HuH-7 (cell line): ENCODE results near the gene HEATR9.
"Not testable (repeated sequence)": the region's sequence is repeated elsewhere in the genome, so short reads cannot be mapped to it uniquely, and the experiment has no call there.

ENCODE experiments used
- DNase-seq: peaks from one replicate; pipeline ENCODE4 v3.0.0; 2011; ENCODE audit warnings: low spot score

Gene HEATR9, protein sequence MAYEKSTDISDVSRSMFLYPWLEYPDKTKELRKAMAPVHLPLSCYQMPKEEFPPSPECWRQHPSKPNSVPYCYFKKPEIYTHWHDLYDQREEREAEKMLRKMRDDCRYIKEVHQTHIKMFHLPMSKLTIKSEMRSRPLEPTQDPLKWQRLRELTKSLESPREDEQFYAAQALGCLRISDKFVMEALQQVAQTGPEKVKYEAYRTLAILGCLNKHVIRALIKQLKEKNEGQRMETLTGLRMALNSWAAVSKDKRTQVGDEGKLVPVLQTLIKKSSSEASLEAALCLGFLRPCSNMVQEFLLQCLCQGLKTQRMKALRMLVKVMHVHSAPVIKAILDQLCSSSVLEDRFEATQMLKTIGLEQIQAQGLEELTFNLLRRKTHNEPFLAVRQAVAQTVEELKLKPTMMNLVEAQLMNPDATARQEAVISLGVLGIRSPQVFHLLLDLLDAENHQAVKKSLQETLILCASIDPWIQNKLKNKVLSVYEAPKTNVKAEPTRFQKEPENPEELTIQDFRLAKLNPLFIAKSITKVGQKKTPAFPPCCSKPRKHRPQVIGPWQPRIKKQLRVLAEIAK

DNA sequence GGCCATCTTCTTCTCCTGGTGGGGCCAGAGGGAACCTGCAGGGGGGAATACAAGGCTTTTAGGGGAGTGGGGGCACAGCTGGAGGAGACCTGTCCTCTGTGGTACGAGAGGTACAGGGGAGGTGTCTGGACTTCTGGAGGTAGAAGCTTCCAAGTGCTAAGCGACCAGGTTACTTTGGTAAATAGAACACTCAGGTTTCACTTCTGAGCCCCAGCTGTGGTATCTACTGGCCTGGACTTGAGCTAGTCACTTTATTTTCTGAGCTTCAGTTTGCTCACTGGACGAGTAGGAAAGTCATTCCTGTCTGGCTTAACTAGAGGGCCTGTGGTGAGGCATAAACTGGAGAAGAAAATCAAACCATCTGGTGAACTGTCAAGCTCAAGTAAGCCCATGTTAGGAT is at the start of gene HEATR9:
TSS of gene HEATR9 (minus strand) at position 155 of the 400 bp plus-strand sequence. CDS start at position 6, 149 bp downstream.
- no peak for DNase-seq

DNA sequence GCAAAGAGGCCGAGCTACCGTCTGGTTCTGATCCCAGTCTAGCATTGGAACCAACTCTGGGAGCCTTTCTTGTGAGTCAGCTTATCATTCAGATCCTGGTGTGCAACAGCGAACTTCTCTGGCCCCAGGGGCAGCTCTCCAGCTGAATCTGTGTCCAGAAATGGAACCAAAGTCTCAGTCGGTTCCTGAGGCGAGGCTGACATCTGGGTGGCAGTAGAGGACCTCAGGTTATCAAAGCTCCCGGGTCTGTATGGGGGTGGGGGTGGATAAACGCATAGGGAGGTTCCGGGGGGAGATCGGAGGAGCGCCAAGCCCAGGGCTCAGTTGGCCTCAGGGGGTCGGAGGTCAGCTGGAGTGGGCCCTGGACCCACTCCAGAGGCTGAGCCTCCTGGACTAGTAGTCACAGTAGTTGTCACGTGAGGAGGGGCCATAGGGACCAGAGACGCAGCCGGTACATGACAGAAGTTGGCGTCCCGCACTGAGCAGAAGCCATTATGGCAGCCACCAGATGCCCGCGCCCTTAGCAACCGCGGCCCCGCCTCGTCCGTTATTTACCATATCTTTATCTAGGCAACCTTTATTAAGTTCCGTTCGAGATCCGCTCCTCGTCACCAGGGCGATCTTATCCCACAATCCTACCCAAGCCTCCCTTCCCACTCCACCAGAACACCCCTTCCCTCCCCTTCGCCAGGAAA is 49.0 kb upstream of the HEATR9 start:
- no peak for DNase-seq

- DNase-seq = no peak
Observed at GRCh38 chr17:35915153-35915964, 46.7 kb upstream of the HEATR9 start.

DNA sequence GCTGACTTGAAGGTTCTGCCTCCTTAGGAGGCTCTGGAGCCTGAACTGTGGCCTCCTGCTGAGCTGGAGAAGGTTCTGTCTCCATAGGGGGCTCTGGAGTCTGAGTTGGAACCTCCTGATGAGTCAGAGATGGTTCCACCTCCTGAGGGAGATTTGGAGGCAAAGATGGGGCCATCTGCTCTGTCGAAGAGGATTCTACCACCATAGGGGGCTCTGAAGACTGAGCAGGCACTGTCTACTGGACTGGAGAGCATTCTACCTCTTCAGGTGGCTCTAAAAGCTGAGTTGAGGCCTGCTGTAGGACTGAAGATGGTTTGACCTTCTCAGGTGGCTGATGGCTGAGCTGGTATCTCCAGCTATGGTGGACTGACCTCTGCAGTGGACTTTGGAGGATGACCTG is 45.7 kb upstream of the HEATR9 start:
- DNase-seq = no peak

DNA sequence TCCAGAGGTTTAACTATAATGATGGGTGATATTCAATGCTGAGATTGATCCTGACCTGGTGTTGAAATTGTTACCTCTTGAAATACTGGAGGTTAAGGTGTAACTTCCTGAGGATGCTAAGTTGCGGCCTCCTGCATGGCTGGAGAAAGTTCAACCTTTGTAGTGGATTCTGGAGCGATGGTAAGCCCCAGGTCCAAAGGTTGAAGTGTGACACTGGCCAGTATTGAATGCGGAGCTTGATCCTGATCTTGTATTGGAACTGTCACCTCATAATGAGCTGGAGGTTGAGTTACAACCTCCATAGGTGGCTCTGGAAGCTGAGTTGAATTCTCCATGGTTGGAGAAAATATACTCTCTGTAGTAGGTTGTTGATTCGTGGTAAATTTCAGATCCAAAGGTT is 44.9 kb upstream of the HEATR9 start:
- no peak for DNase-seq

- no peak for DNase-seq
Observed at GRCh38 chr17:35912942-35913341, 44.3 kb upstream of the HEATR9 start.

DNA sequence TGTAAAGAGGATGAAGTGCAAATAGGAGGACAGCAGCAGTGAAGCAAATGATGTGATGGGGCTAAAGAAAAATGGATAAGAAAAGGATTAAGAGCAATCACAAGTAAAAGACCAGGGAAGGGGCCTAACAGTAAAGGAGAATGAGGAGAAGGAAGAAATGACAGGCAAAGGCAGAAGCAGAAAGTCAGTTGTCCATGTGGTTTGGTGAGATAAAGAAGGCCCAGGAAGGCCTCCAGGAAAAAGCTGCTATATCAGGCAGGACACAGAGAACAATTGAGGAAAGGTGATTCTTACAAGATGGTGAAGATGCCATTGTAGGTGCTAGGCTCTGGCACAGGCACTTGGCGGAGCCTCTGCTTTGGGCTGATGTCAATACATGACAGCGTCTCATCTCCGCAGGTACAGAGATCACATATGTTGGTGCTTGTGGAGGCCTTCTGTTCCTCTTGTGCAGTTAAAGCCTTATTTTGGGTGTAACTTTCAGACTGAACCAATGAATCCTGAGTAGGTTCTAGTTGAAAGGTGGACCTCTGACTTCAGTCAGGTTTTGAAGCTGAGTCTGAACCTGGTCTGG is 43.7 kb upstream of the HEATR9 start:
- no peak for DNase-seq

DNA sequence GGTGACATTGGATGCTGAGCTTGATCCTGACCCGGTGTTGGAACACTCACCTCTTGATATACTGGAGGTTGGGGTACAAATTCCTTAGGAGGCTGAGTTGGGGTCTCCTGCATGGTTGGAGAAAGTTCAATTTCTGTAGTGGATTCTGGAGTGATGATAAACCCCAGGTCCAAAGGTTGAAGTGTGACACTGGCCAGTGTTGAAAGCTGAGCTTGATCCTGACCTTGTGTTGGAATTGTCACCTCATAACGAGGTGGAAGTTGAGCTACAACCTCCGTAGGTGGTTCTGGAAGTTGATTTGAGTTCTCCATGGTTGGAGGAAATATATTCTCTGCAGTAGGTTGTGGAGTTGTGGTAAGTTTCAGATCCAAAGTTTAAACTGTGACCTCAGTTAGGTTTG is 40.7 kb upstream of the HEATR9 start:
- no peak for DNase-seq

DNA sequence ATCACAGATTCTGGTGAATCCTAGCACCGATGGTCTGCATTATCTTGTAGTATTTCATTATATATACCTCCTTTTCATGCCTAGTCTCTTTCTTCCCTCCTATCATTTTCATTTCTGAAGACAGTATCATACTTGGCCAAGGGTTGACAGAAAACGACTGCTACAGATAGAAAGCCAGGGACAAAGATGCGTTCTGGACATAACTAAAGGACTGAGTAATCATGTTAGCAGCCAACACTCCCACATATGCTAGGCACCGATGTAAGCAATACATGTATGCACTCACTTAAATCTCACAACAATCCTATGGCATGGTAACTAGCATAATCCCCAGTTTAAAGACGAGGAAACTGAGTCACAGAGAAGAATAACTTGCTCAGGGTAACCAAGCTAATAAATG is 39.0 kb upstream of the HEATR9 start:
- no peak for DNase-seq

- no peak for DNase-seq
Observed at GRCh38 chr17:35906926-35907637, 38.4 kb upstream of the HEATR9 start.

GRCh38 chr17:35906191-35906925 is 37.7 kb upstream of the HEATR9 start:
- DNase-seq = no peak

GRCh38 chr17:35903451-35903850 is 34.8 kb upstream of the HEATR9 start:
- no peak for DNase-seq

DNA sequence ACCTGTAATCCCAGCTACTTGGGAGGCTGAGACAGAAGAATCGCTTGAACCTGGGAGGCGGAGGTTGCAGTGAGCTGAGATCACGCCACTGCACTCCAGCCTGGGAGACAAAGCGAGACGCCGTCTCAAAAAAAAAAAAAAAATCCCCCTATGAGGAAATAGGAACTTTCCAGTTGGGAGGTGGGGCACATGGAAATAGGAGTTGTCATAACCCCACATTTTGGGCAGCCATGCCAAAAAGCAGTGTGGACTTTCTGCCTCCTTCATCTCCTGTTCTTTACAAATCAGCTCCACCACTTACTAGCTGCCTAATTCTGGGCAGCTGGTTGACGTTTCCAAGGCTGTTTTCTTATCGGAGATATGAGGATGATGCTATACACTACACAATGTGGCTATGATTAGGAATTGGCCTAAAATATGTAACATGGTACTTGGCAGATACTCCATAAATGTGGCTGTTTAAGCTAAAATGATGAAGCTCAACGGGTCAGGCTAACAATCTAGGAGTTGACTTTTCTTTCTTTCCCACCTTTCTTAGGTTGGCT is 33.0 kb upstream of the HEATR9 start:
- DNase-seq = no peak

GRCh38 chr17:35900708-35901480 is 32.2 kb upstream of the HEATR9 start:
- no peak for DNase-seq

DNA sequence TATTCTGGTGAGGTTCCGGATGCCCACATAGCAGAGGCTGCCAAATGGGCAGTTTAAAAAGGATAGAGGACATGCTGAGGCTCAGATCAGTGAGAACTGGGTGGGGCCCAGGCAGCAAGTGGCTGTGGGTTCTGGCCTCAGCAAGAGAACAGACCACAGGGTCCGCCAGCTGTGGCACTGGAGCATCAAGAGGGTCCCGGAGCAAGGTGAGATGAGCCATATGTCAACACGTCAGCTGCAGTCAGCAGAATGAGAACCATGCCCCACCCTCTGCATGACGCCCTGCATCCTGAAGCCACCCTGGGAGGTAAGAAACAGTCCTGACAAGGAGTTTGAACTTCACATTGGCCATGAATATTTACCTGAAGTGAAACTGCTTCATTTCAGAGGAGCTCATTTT is 31.6 kb upstream of the HEATR9 start:
- DNase-seq = no peak

- no peak for DNase-seq
Observed at GRCh38 chr17:35898283-35899070, 29.8 kb upstream of the HEATR9 start.

DNA sequence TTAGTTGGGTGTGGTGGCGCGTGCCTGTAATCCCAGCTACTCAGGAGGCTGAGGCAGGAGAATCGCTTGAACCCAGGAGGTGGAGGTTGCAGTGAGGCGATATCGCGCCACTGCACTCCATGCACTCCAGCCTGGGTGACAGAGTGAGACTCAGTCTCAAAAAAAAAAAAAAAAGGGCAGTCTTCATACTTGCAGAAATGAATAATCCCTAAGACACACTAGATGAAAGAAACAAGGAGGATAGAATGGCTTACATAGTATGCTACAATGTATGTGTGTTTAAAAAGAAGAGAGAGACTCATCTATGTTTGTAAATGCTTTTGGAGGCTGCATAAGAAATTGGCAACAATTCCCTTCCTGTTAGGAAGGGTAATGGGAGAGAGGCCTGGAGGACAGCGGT is 29.1 kb upstream of the HEATR9 start:
- DNase-seq = not testable (repeated sequence)
